ENCODE results near the gene SMC3. TPM values are rescaled to one million over a fixed set of nuclear protein-coding genes. Genes with fewer than 3 reads are reported as not detected.

The SMC3 gene
- 18.9 and 32.4 TPM in 2 replicates for total RNA-seq

DNA sequence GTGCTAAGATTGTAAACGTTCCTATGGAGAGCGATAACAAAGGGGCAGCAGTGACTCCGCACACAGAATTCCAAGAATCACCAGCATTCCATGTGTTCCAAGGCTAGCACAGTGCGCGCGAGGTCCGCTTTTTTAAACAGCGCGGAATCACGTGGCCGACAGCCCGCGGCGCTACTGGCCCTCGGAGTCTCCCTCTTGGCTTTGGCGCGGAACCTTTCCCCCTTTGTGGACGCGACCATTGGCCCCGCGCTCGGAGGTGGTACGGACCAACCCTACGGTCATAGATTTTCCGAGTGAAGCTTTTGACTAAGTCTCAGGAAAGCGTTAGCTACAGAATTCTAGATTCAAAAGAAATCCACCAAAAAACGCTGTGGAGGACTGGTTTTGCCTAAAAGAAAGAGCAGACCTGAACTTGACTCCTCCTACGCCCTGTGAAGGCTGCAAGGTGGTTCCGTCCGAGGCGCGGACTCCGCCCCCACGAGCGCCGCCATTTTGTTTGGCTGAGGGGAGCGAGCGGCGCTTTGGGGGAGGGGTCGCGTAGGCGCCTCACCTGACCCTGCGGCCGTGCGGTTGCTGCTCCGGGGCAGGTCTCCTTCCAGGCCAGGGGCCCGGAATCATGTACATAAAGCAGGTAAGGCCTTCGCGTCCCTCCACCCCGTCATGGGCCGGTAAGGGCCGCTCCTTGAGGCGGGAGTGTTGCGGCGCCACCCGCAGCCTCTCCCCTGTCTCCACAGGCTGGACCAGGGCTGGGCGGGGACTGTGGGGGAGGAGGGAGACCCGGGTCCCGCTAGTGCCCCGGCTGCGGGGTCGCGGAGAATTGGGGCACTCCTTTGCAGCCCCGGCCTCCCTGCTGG is at the start of gene SMC3:
TSS of gene SMC3 (plus strand) at position 495 of the 854 bp plus-strand sequence. CDS start at position 617, 122 bp downstream.

DNA sequence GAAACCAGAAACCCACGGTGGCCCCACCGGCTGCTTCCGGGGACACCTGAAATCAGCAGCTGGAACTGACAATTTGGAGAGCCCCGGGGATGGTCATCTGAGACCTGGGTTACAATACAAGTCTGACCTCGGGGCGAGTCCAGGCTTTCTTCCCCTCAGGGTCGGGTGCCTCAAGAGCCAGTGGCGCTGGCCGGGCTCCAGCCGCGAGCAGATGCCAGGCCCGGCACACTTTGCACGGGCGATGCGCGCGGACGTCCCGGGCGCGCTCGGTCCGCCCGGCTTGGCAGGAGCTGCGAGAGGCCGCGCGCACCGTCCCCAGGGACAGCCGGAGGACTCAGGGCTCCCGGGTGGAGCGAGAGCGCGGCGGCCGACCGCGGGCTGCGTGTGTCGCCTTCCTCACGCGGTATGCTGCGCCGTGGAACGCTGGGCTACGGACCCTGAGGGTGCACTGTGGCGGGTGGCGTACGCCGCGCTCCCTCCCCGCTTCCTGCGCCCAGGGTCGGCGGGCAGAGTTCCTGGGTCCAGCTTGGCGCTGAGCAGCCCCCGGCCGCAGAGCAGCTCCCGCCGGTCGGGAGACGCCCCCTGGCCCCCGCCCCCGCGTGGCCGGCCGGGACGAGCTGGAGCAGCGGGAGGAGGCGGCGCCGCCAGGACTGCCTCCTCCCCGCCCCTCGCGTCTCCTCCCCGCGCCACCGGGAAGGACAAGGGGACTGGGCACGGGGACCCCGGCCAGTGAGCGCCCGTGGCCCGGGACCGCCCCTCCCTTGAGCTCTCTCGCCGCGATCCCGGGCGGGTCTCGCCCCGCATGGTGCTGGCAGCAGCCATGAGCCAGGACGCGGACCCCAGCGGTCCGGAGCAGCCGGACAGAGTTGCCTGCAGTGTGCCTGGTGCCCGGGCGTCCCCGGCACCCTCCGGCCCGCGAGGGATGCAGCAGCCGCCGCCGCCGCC is 76.4 kb downstream of the SMC3 start, which contains the start of gene RBM20:
TSS of gene RBM20 (plus strand) at position 684 of the 945 bp plus-strand sequence. CDS start at position 803, 119 bp downstream.

Other genes starting within 250 kb of the SMC3 start
- 14.7 and 36.4 TPM in 2 replicates for gene DUSP5, start 69.8 kb upstream of the SMC3 start, total RNA-seq
- 0.19 and 0.85 TPM in 2 replicates for gene RBM20, start 76.6 kb downstream of the SMC3 start, total RNA-seq

Data from regular cardiac myocyte (primary cell).